IPS-15b (cell line): ENCODE measurements around the gene C20orf141.
A peak's percentile ranks its signal among the peaks of the same experiment; 100 is the strongest.
"Not testable (repeated sequence)": the region's sequence is repeated elsewhere in the genome, so short reads cannot be mapped to it uniquely, and the experiment has no call there.

Experiments
- H3K27me3 ChIP-seq: one replicate; pipeline ENCODE4 v1.6.1; 2013; ENCODE audit warnings: low read length; ENCODE audit not compliant: control insufficient read depth, insufficient read depth
- H3K36me3 ChIP-seq: one replicate; pipeline ENCODE4 v1.6.1; 2013; ENCODE audit warnings: low read length; ENCODE audit not compliant: control insufficient read depth, insufficient read depth
- H3K4me1 ChIP-seq: one replicate; pipeline ENCODE4 v1.6.1; 2013; ENCODE audit warnings: mild to moderate bottlenecking, low read length; ENCODE audit not compliant: control insufficient read depth, insufficient read depth
- H3K4me3 ChIP-seq: one replicate; pipeline ENCODE4 v1.5.1; 2013; ENCODE audit warnings: low read depth, low read length
- H3K9ac ChIP-seq: one replicate; pipeline ENCODE4 v1.6.1; 2013; ENCODE audit warnings: low read depth, mild to moderate bottlenecking, low read length
- H3K9me3 ChIP-seq: one replicate; pipeline ENCODE4 v1.6.1; 2013; ENCODE audit warnings: mild to moderate bottlenecking, low read length; ENCODE audit not compliant: control insufficient read depth, insufficient read depth

Gene C20orf141

GRCh38 chr20:2831206-2831605 lies 16.4 kb downstream of the C20orf141 start:
- H3K4me1 ChIP-seq, H3K4me3 ChIP-seq, H3K9ac ChIP-seq, H3K9me3 ChIP-seq, H3K36me3 ChIP-seq: not testable (repeated sequence)
- peaks cover 21% of the 10 kb centered on the region for H3K27me3 ChIP-seq

DNA sequence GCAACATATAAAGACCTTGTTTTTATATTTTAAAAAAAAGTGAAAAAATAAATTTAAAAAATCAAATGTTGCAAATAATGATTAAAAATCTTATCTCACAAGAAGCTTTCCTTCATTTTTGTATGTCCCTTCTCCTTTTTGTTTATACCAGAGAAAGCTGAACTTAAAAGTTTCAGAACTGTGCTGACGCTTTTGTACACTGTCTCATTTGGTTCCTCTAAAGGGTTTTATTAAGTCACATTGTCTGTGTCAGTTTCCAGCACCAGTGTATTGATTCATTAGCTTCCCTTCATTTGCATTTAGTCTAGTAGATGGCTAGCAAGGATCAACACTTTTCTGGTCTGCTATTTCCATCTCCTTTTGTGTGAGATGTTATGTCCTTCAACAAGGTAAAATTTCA lies 19.0 kb downstream of the C20orf141 start:
- H3K4me3 ChIP-seq: no peak overlapping the region
- peaks cover 4% of the 10 kb centered on the region for H3K36me3 ChIP-seq
- no peaks in the 10 kb centered on the region for H3K9me3 ChIP-seq
- H3K9ac ChIP-seq: no peak overlapping the region
- H3K4me1 ChIP-seq: no peaks in the 10 kb centered on the region
- peaks cover 8% of the 10 kb centered on the region for H3K27me3 ChIP-seq

- no peaks in the 10 kb centered on the region for H3K9me3 ChIP-seq
- no peak overlapping the region for H3K4me3 ChIP-seq
- H3K36me3 ChIP-seq: peaks cover 4% of the 10 kb centered on the region
- H3K27me3 ChIP-seq: peaks cover 12% of the 10 kb centered on the region
- H3K4me1 ChIP-seq: no peaks in the 10 kb centered on the region
- H3K9ac ChIP-seq: no peak overlapping the region
These were observed 19.8 kb downstream of the C20orf141 start for GRCh38 chr20:2834401-2835110.

DNA sequence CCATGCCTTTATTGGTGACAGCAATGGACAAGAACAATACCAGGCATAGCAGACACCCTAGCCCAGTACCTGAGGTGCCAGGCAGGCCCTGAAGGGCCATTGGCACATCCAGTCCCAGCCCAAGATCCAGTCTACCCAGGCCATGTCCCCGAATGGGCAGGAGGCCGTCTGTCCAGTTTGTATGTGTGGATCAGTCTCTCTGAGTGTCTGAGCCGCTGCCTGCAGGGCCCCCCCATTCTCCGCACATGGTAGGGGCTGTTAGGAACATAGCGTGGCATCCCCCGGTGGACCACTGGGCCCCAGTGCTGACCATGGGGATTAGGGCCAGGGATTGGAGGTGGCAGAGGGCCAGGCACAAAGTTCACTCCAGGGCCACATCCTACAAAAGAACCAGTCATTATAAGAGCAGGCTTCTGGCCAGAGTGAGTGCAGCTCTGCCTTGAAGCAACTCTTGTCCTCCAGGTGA lies 20.6 kb downstream of the C20orf141 start:
- no peaks in the 10 kb centered on the region for H3K4me1 ChIP-seq
- no peak overlapping the region for H3K9ac ChIP-seq
- H3K36me3 ChIP-seq: peaks cover 4% of the 10 kb centered on the region
- no peak overlapping the region for H3K4me3 ChIP-seq
- peaks cover 18% of the 10 kb centered on the region for H3K27me3 ChIP-seq
- no peaks in the 10 kb centered on the region for H3K9me3 ChIP-seq

- no peaks in the 10 kb centered on the region for H3K9me3 ChIP-seq
- no peaks in the 10 kb centered on the region for H3K4me1 ChIP-seq
- H3K4me3 ChIP-seq: no peak overlapping the region
- H3K36me3 ChIP-seq: peaks cover 6% of the 10 kb centered on the region
- H3K9ac ChIP-seq: no peak overlapping the region
- peaks cover 18% of the 10 kb centered on the region for H3K27me3 ChIP-seq
These were observed 21.2 kb downstream of the C20orf141 start for GRCh38 chr20:2836035-2836434.

GRCh38 chr20:2837221-2837960 lies 22.6 kb downstream of the C20orf141 start:
- Histone ChIP-seq H3K4me1 (no peaks in the 10 kb centered on the region), H3K9ac (no peak overlapping the region), H3K4me3 (no peak overlapping the region), H3K36me3 (peaks cover 6% of the 10 kb centered on the region), H3K9me3 (no peaks in the 10 kb centered on the region), H3K27me3 (peaks cover 18% of the 10 kb centered on the region)

DNA sequence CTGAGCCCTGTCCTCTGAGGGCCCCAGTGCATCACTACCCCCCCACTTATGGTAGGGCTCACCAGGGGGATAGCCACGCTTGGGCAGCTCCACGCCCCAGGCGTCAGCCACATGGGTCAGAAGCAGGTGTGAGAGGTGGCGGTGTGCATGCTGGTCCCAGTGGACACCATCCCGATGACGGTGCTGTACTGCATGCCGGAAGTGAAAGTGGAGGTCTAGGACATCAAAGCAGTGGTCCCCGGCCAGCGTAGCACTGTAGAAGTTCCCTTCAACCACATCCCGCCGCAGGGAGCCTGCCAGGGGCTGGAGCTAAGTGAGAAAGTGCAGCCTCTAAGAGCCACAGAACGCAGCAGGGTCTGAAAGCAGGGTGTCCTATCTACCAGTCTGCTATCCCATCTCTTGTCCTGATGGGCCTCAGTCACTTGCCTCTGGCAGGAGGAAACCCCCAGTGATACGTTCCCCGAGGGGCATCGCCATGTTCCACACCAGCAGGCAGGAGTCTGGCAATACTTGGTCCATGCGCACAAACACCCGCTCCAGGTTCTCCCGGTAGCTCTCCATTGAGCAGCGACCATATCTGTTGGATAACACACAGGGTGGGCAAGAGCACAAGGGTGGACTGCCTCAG lies 23.5 kb downstream of the C20orf141 start:
- Histone ChIP-seq H3K9ac (no peak overlapping the region), H3K4me1 (no peaks in the 10 kb centered on the region), H3K4me3 (no peak overlapping the region), H3K9me3 (no peaks in the 10 kb centered on the region), H3K36me3 (peaks cover 6% of the 10 kb centered on the region), H3K27me3 (peaks cover 18% of the 10 kb centered on the region)

DNA sequence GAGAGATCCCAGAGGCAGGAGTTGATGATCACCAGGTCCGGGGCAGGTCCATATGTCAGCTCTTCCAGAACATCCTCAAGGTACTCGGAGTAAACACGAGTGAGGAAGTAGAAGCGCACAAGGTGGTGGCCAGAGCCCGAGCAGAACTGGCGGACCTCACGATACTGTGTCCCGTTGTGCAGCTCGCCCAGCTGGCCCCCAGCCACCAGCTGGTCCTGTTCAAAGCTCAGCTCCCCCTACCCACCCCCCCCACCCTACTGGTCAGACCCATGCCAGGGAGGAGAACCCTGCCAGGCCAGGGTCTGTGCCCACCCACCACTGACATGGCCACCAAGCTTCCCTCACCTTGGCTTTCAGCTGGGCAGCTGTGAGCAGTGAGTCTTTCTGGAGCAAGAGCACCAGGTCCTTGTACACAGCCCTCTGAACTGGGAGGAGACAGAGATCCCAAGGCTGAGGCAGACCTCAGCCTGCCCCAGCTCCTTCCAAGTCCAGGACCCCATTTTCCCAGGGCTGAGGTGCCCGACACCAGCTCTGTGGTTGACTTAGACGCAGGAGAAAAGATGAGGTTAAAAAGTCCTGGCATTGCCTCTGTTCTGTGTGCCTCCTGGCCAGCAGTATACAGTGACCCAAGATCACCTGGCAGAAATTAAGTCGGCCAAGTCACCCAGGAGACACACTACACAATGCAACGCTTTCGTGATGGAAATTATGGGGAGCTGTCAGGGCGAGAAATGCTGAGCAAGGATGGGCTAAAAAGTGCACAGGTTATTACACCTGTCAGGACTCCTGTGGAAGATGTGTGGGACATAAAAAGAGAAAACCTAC lies 24.3 kb downstream of the C20orf141 start:
- H3K4me1 ChIP-seq: no peaks in the 10 kb centered on the region
- H3K36me3 ChIP-seq: peaks cover 6% of the 10 kb centered on the region
- H3K27me3 ChIP-seq: peaks cover 18% of the 10 kb centered on the region
- H3K4me3 ChIP-seq: no peak overlapping the region
- H3K9ac ChIP-seq: no peak overlapping the region
- H3K9me3 ChIP-seq: no peaks in the 10 kb centered on the region

DNA sequence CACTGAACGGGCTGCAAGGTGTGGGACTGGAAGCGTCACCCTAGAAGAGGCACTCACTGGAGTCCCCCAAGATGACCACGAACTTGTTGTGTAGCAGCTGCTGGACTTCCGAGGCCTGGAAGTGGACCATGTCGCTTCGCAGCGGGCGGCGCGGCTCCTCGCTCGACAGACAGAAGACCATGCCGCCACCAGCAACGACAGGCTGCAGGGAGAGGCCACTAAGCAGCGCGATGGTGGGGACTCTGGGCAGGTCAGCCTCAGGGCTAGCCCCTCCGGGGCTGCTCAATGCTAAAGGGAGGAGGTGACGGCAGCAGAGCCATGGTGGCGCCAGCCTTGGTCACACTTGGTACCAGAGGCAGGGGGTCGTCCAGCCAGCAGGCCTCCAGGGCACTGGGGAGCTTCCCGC lies 24.9 kb downstream of the C20orf141 start:
- Histone ChIP-seq H3K4me3 (peak overlapping the region; percentile 89), H3K9me3 (no peaks in the 10 kb centered on the region), H3K27me3 (peaks cover 18% of the 10 kb centered on the region), H3K4me1 (no peaks in the 10 kb centered on the region), H3K36me3 (peaks cover 6% of the 10 kb centered on the region), H3K9ac (no peak overlapping the region)

- Histone ChIP-seq H3K4me1 (no peaks in the 10 kb centered on the region), H3K4me3 (peak within 1 kb of the TSS; percentile 89), H3K36me3 (peaks cover 6% of the 10 kb centered on the region), H3K9me3 (no peaks in the 10 kb centered on the region), H3K27me3 (peaks cover 18% of the 10 kb centered on the region), H3K9ac (no peak within 1 kb of the TSS)
These were observed 25.6 kb downstream of the C20orf141 start, which contains the start of the genes PCED1A and VPS16 for GRCh38 chr20:2840138-2840966. TSS of gene PCED1A (minus strand) at chr20:2840655. CDS start at chr20:2839912, 743 bp downstream. TSS of gene VPS16 (plus strand) at chr20:2840745. CDS start at chr20:2840775, 30 bp downstream.
